HepG2 (cell line): ENCODE results near the gene IGFN1. TPM values are rescaled to one million over a fixed set of nuclear protein-coding genes. Genes with fewer than 3 reads are reported as not detected.

Source experiments
- HINFP ChIP-seq: sonication (generic); formaldehyde crosslinking; IDR thresholded peaks from 2 replicates; pipeline ENCODE4 v1.4.0; 2020; ENCODE audit warnings: low read depth, mild to moderate bottlenecking, missing genetic modification reagents
- HIVEP1 ChIP-seq: sonication (generic); formaldehyde crosslinking; IDR thresholded peaks from 2 replicates; pipeline ENCODE4 v1.4.0; 2020; ENCODE audit warnings: mild to moderate bottlenecking, missing genetic modification reagents
- HMG20A ChIP-seq: IDR thresholded peaks from 2 replicates; pipeline ENCODE4 v1.6.1; 2016; ENCODE audit warnings: borderline replicate concordance
- HOXD1 ChIP-seq: sonication (generic); formaldehyde crosslinking; IDR thresholded peaks from 2 replicates; pipeline ENCODE4 v1.5.0; 2020; ENCODE audit warnings: missing genetic modification reagents
- IRX3 ChIP-seq: sonication (generic); formaldehyde crosslinking; IDR thresholded peaks from 2 replicates; pipeline ENCODE4 v1.8.1; 2023; ENCODE audit warnings: mild to moderate bottlenecking, low read depth, missing genetic modification reagents, borderline replicate concordance
- KAT7 ChIP-seq: IDR thresholded peaks from 2 replicates; pipeline ENCODE4 v1.6.1; 2018; ENCODE audit warnings: borderline replicate concordance, missing compliant biosample characterization
- KDM5B ChIP-seq: sonication (generic); formaldehyde crosslinking; IDR thresholded peaks from 2 replicates; pipeline ENCODE4 v1.4.0; 2020; ENCODE audit warnings: missing genetic modification reagents, mild to moderate bottlenecking, borderline replicate concordance
- NONO ChIP-seq, 2 experiments: fragments of 450-650 bp in 1 of 2; sonication (generic) in 1 of 2; formaldehyde crosslinking in 1 of 2; IDR thresholded peaks in 1 of 2; conservative IDR thresholded peaks in 1 of 2; 2 replicates each; pipeline versions ENCODE4 v1.6.1 to v1.8.0; 2017 to 2022; ENCODE audit warnings: mild to moderate bottlenecking in 1 of 2, missing genetic modification reagents in 1 of 2, moderate library complexity in 1 of 2
- PBX3 ChIP-seq: sonication (generic); formaldehyde crosslinking; IDR thresholded peaks from 2 replicates; pipeline ENCODE4 v1.8.1; 2023; ENCODE audit warnings: missing genetic modification reagents, inconsistent platforms, borderline replicate concordance
- RAD21 ChIP-seq: fragments of 450-650 bp; formaldehyde crosslinking; IDR thresholded peaks from 2 replicates; pipeline ENCODE4 v1.5.0; 2020; ENCODE audit warnings: mild to moderate bottlenecking
- RBM39 ChIP-seq: fragments of 200-400 bp; formaldehyde crosslinking; IDR thresholded peaks from one replicate; pipeline ENCODE4 v1.6.1; 2018; ENCODE audit warnings: antibody characterized with exemption, mild to moderate bottlenecking, low read depth, low read length; ENCODE audit not compliant: poor library complexity, severe bottlenecking
- RFXAP ChIP-seq: sonication (generic); formaldehyde crosslinking; IDR thresholded peaks from 2 replicates; pipeline ENCODE4 v1.4.0; 2020; ENCODE audit warnings: missing genetic modification reagents, borderline replicate concordance
- SAFB2 ChIP-seq: sonication (generic); formaldehyde crosslinking; IDR thresholded peaks from 2 replicates; pipeline ENCODE4 v1.5.1; 2020; ENCODE audit warnings: missing genetic modification reagents, low read depth, mild to moderate bottlenecking, borderline replicate concordance
- SRY ChIP-seq: sonication (generic); formaldehyde crosslinking; IDR thresholded peaks from 2 replicates; pipeline ENCODE4 v1.8.0; 2022; ENCODE audit warnings: mild to moderate bottlenecking, missing genetic modification reagents
- TFDP2 ChIP-seq: sonication (generic); formaldehyde crosslinking; IDR thresholded peaks from 2 replicates; pipeline ENCODE4 v1.4.0; 2020; ENCODE audit warnings: missing genetic modification reagents
- THAP7 ChIP-seq: sonication (generic); formaldehyde crosslinking; IDR thresholded peaks from 2 replicates; pipeline ENCODE4 v1.8.1; 2023; ENCODE audit warnings: mild to moderate bottlenecking, missing genetic modification reagents
- UBTF ChIP-seq: sonication (generic); formaldehyde crosslinking; IDR thresholded peaks from 2 replicates; pipeline ENCODE4 v1.4.0; 2020; ENCODE audit warnings: mild to moderate bottlenecking, missing genetic modification reagents
- ZNF138 ChIP-seq: sonication (generic); formaldehyde crosslinking; IDR thresholded peaks from 2 replicates; pipeline ENCODE4 v1.5.0; 2020; ENCODE audit warnings: mild to moderate bottlenecking, low read depth, missing genetic modification reagents
- ZNF296 ChIP-seq: sonication (generic); formaldehyde crosslinking; conservative IDR thresholded peaks from 2 replicates; pipeline ENCODE4 v1.5.0; 2020; ENCODE audit warnings: mild to moderate bottlenecking, missing genetic modification reagents
- ZNF44 ChIP-seq: sonication (generic); formaldehyde crosslinking; IDR thresholded peaks from 2 replicates; pipeline ENCODE4 v1.5.1; 2020; ENCODE audit warnings: mild to moderate bottlenecking, missing genetic modification reagents
- polyA plus RNA-seq, 8 experiments: library from polyadenylated mRNA; depleted of rRNA in 3 of 8; stranded (reverse) in 7 of 8; unstranded in 1 of 8; fragments of >200 nt; fragmentation: Illumina TruSeq in 4 of 8; extraction: Trizol in 4 of 8; gene quantifications; 2 replicates each; pipeline versions ENCODE4 v1.2.1 to v1.2.3, GENCODE V29; 2011 to 2016; ENCODE audit warnings: low read depth in 4 of 8, missing spikeins in 1 of 8, mixed read lengths in 1 of 8; ENCODE audit not compliant: insufficient read depth in 1 of 8
- total RNA-seq, 5 experiments: library from RNA; depleted of rRNA; stranded (reverse); fragments of >200 nt; fragmentation: Illumina TruSeq; extraction: Trizol; gene quantifications; 2 replicates each; pipeline ENCODE4 v1.2.3, GENCODE V29; 2016; ENCODE audit warnings: low read depth in 1 of 5

Gene IGFN1
- total and polyA plus RNA-seq, 2 of the 13 experiments (the other 11 are each of a cell fraction or from before 2014, with no cell fraction given): 0.04 to 0.05 TPM

- TF ChIP-seq THAP7 (CRISPR knock-in tag) (no peak), RBM39 (peak; percentile 52), RAD21 (CRISPR knock-in tag) (no peak), ZNF296 (CRISPR knock-in tag) (peak; percentile 68; the same call in 1 of the 2 replicates), SRY (0 out of 2 replicates have a peak, but pooled peaks have one; percentile 77), TFDP2 (CRISPR knock-in tag) (0 out of 2 replicates have a peak, but pooled peaks have one; percentile 1), RFXAP (no peak), KAT7 (CRISPR knock-in tag) (no peak), HMG20A (CRISPR knock-in tag) (no peak), HOXD1 (CRISPR knock-in tag) (0 out of 2 replicates have a peak, but pooled peaks have one; percentile 9), IRX3 (CRISPR knock-in tag) (no peak), HINFP (CRISPR knock-in tag) (no peak), HIVEP1 (CRISPR knock-in tag) (no peak), ZNF138 (CRISPR knock-in tag) (0 out of 2 replicates have a peak, but pooled peaks have one; percentile 19), SAFB2 (CRISPR knock-in tag) (no peak), NONO (IDR thresholded peaks at IDR 0.05) (no peak), NONO (CRISPR knock-in tag; conservative IDR thresholded peaks at IDR 0.05) (no peak), ZNF44 (no peak), PBX3 (CRISPR knock-in tag) (no peak), UBTF (CRISPR knock-in tag) (peak; percentile 49; the same call in 1 of the 2 replicates), KDM5B (no peak)
Measured at GRCh38 chr1:201153474-201154388, 36.9 kb upstream of the IGFN1 start (continued).
